ENCODE results near the gene ADGRG1.
"Not testable (repeated sequence)": the region's sequence is repeated elsewhere in the genome, so short reads cannot be mapped to it uniquely, and the experiment has no call there.

Gene ADGRG1

GRCh38 chr16:57628008-57628781 is at the start of gene ADGRG1:
Gene ADGRG1 (plus strand): TSS chr16:57628630. CDS start chr16:57650288, 21,658 bp downstream.
- DNase-seq: no peak

- no peak for DNase-seq
Observed at GRCh38 chr16:57579361-57579665, 49.1 kb upstream of the ADGRG1 start.

GRCh38 chr16:57585051-57585687 is 43.3 kb upstream of the ADGRG1 start:
- DNase-seq: no peak

- DNase-seq: no peak
Observed at GRCh38 chr16:57588831-57589230, 39.6 kb upstream of the ADGRG1 start.

GRCh38 chr16:57589374-57589773 is 39.1 kb upstream of the ADGRG1 start:
- DNase-seq: no peak

GRCh38 chr16:57590654-57591085 is 37.8 kb upstream of the ADGRG1 start:
- no peak for DNase-seq

GRCh38 chr16:57591086-57591869 is 37.2 kb upstream of the ADGRG1 start:
- DNase-seq: no peak

- no peak for DNase-seq
Observed at GRCh38 chr16:57591870-57592485, 36.5 kb upstream of the ADGRG1 start.

GRCh38 chr16:57592591-57593003 is 35.8 kb upstream of the ADGRG1 start:
- DNase-seq: no peak

- no peak for DNase-seq
Observed at GRCh38 chr16:57593021-57593420, 35.4 kb upstream of the ADGRG1 start.

- no peak for DNase-seq
Observed at GRCh38 chr16:57593990-57594389, 34.4 kb upstream of the ADGRG1 start.

- no peak for DNase-seq
Observed at GRCh38 chr16:57594531-57595031, 33.8 kb upstream of the ADGRG1 start.

GRCh38 chr16:57596234-57596633 is 32.2 kb upstream of the ADGRG1 start:
- DNase-seq: not testable (repeated sequence)

- DNase-seq: no peak
Observed at GRCh38 chr16:57598437-57598836, 30.0 kb upstream of the ADGRG1 start.

GRCh38 chr16:57600048-57600835 is 28.2 kb upstream of the ADGRG1 start:
- peak; percentile 9 for DNase-seq

- no peak for DNase-seq
Observed at GRCh38 chr16:57600952-57601580, 27.4 kb upstream of the ADGRG1 start.

- DNase-seq: no peak
Observed at GRCh38 chr16:57601801-57602478, 26.5 kb upstream of the ADGRG1 start.

GRCh38 chr16:57603115-57604024 is 25.1 kb upstream of the ADGRG1 start:
- DNase-seq: no peak

- DNase-seq: no peak
Observed at GRCh38 chr16:57604177-57604576, 24.3 kb upstream of the ADGRG1 start.

All from DMS79 (cell line).